GM20000 (cell line): ENCODE measurements around the gene DYNC1I2.
"Not testable (repeated sequence)": the region's sequence is repeated elsewhere in the genome, so short reads cannot be mapped to it uniquely, and the experiment has no call there.

Source experiments
- DNase-seq: peaks from one replicate; pipeline ENCODE4 v3.0.0; 2012; ENCODE audit warnings: low spot score
- CTCF ChIP-seq: IDR thresholded peaks from 2 replicates; pipeline ENCODE4 v1.5.1; 2012; ENCODE audit warnings: mild to moderate bottlenecking, control low read depth; ENCODE audit errors: extremely low read depth, missing control alignments

DYNC1I2 gene

GRCh38 chr2:171735991-171736710, 48.9 kb downstream of the DYNC1I2 start:
- TF ChIP-seq CTCF: no peak
- DNase-seq: no peak

GRCh38 chr2:171741189-171741588, 53.9 kb downstream of the DYNC1I2 start:
- TF ChIP-seq CTCF: no peak
- DNase-seq: no peak

- TF ChIP-seq CTCF: no peak
- DNase-seq: no peak
Observed at GRCh38 chr2:171742760-171743159, 55.5 kb downstream of the DYNC1I2 start.

- TF ChIP-seq CTCF: no peak
- DNase-seq: no peak
Observed at GRCh38 chr2:171745141-171745540, 57.9 kb downstream of the DYNC1I2 start.

GRCh38 chr2:171745806-171746205, 58.5 kb downstream of the DYNC1I2 start:
- TF ChIP-seq CTCF: no peak
- DNase-seq: no peak

- DNase-seq: no peak
- no peak for TF ChIP-seq CTCF
Observed at GRCh38 chr2:171747371-171747770, 60.1 kb downstream of the DYNC1I2 start.

GRCh38 chr2:171754254-171754939, 67.1 kb downstream of the DYNC1I2 start:
- TF ChIP-seq CTCF: no peak
- DNase-seq: no peak

- DNase-seq: not testable (repeated sequence)
Observed at GRCh38 chr2:171758762-171759161, 71.5 kb downstream of the DYNC1I2 start.

GRCh38 chr2:171761176-171761575, 73.9 kb downstream of the DYNC1I2 start:
- not testable (repeated sequence) for DNase-seq
